Stimulated activated CD8-positive, alpha-beta memory T cell treated with anti-CD3 and anti-CD28 coated beads, Interleukin-12 subunit alpha, Interleukin-12 subunit beta, amount 100 ng/mL, for 1 hour (primary cell): ENCODE results near the gene MUC15.

ENCODE experiments used
- DNase-seq: peaks from one replicate; pipeline ENCODE4 v3.0.0-alpha.2; 2020; ENCODE audit warnings: low read depth

Gene MUC15

DNA sequence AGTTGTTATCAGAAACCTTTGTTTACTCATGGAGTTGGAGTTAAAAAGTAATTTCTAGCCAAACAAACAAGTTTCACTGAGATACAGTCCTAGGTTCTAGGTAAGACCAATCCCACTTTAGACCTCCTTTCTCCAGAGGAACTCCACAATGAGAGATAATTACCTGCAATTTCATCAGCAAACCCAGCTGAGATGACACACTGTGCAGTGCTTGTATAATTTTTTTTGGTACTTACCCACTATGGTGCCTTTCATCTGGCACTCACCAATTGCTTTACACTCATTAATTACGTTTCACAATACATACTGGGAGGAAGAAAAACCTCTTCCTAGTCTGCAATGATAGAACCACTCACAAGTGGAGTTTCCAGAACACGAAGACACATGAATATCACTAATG, 1.8 kb upstream of the MUC15 start:
- DNase-seq = no peak

DNA sequence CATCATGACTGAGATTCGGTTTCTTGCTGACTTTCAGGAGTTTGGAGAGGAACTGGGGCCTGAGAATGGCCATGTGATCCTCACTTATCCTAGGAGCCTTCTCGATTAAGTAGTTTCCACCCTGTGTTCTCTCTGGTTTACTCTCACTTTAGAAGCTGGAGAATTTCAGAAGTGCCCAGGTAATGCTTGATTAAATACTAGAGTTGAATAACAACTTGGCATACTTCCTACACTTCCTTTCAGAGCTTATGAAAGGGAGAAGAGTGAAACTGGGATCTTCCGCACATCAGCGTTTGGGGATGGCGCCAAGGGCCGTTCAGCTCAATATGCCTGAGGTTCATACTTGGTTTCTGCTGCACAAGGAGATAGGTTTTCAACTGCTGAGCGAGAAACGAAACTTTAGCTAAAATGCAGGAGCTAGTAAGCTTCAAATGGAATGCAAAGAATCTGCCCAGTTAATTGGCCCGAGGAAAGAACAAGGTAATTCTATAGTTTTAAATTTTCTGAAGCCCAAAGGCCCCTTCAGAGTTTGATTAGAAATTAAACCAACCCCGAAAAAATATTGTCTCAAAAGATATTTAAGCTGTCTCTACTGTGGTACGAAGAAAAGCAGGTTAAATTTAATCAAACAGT, 823 bp upstream of the MUC15 start:
- DNase-seq = no peak

DNA sequence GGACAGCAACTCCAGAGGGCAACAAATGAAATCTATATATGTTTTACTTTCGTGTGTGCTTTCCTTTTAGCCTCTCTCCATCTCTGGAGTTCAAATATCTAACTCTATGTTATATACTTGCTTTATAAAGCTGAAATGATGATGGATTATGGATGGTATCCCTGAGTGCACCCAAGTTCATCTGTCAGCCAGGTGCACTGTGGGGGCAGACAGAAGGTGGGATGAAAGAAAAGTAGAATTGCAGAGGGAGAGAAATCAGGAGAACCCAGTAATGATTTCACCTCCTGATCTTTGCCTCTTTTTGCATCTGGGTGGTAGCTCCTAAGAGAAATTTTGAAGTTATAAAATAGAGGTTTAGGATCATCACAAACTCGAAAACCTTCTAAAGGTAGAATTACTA, 2.4 kb downstream of the MUC15 start:
- no peak for DNase-seq

DNA sequence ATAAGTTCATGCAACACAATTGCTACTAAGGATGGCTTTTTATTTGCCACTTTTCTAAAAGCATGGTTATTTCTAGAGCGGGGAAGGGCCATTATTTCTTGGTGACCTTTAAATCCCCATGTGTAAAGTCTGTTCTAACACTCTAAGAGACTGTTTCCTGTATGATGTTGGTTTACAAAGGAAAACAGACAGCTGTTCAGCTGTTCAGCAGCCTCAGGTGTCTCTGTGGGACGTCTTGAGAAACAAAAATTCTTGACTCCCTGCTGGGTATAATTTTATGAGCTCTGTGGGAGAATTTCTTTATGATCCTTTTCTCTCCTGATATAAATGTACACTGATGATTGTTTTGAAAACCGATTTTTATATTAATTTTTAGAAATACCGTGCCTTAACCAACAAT, 13.9 kb downstream of the MUC15 start:
- DNase-seq = no peak

DNA sequence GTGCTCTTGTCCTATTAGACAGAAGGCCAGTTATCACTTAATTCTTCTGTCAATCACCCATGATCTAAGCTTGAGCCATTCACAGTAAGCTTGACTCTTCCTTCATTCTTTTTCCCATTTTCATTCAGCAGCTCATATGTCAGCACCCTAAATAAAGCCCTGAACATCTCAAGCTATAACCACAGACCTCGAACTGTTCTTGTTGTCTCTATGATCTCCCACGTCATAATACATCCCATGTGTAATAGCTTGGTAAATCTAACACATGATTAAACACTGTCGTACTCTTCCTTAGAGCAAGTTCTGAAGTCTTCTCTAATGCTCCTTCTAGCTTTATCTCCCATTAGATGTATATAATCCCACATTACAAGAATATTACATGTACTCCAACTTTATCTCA, 14.4 kb downstream of the MUC15 start:
- DNase-seq = no peak

DNA sequence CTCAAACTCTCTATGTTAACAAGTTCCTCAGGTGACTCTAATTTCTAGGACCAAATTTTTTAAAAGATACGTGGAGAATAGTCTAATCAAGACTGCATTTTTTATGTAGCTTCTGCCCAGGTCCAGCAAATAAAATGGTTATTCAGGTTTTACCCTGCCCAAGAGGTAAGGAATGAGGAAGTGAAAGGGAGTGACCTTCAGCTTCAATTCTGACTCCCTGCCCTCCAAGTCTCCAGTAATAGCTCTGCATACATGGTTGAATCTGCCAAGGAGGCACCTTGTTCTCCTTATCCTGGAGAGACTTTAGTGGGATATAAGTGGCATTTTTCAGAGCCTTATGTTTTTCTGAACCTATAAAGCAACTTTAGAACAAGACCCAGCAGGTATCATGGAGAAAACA, 15.5 kb downstream of the MUC15 start:
- DNase-seq = no peak

DNA sequence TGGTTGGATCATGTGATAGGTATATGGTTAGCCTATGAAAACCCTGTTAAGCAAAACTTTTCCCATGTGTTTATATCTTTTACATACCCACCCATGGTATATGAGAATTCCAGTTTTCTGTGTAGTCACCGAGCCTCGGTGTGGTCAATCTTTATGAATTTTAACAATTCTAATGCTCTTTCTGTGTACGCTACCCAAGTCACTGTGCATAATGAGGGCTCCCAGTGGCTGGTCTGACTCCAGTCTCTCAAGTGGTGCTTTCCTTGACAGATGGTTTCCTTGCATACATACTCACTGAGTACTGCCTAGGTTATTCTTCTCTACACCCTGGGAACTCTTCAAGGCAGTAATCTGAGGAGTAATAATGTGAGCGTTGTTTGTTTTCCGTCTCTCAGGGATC, 17.6 kb downstream of the MUC15 start:
- DNase-seq = no peak

DNA sequence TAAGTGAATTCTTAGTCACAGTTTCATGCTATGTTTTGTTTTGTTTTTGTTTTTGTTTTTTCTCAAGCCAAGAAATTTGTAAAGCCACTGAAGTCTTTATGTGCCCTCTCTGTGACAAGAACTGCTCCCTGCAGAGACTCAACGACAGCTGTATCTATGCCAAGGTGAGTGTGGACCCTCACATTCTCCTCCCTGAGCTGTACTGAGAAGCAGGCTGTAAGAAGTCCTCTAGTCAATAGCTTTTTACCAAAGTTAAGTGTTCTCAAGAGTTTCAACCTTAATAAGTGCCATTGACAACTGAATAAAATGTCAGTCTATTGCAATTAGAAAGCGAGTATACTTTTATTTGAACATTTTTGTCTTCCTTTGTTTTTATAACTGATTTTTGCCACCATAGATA, 18.9 kb downstream of the MUC15 start:
- no peak for DNase-seq

DNA sequence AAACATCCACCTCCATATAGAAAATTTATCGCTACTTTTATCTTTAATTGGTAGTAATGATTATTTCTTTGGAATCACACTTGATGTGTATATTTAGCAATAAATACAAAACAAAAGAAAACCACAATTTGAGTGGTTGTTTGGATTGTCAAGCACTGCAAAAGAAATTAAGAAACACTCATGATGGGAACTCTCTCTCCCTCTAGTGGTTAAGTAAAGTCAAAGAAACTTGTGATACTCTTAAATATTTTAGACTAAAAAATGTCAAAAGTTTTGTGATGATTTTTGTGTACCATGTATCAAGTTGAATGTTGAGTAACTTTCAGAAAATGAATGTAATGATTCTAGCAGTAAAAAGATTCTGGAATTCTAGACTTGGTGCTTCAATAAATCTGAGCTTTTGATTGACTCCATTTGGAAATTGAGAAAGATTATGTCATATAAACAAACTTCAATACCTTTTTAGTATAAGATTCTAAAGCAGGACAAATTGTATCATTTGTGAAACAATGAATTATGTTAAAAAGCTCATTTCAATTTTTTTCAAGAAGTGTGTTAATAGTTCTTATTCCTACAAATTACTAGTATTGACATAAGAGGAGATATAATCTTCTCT, 20.8 kb downstream of the MUC15 start:
- no peak for DNase-seq

DNA sequence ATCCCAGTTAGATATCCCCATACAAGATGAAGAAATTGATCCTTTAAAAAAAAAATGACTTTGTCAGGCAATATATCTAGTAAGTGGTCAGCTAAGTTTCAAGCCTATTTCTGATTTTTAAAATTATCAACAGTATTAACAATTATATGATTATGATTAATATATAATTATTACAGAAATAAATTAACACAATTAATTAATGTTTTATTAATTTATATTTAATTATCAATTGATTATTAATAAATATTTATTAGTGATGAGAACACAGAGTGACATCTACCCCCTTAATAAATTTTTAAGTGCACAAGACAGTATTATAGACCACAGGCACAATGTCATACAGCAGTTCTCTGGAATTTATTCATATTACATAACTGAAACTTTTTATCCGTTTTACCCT, 22.0 kb downstream of the MUC15 start:
- DNase-seq = no peak

DNA sequence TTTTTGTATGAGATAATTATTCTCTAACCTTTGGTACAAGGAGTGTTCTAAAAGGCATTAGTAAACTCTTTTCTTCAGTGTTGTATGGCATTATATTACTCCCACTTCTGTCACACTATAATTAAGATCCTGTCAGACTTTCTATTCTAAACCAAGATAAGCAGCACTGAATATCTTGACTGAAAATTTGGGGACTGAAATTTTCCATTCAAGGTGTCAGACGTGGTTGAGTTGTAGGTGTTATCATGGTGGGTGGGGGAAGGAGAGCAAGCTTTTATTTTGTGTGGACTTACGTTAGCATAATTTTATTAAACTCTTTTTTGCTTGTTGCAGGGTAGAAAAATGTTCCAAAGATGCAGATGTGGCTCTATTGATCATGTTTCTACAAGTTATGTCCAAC, 22.9 kb downstream of the MUC15 start:
- DNase-seq = no peak

DNA sequence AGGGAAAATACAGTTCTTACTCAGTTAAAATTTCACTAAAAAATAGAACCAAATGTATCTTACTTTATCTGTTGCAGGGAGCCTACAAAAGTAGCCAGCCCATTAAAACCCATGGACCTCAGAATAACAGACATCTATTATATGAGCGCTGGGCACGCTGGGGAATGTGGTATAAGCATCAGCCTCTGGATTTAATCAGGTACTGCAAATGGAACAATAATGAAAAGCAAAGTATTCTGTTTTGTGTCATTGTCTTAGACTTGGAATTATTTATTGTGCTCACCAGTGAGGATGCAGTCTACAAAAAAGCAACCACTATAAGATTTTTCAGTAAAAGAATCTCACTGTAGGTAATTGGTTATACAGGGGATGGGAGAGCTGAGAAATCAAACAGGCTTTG, 30.2 kb downstream of the MUC15 start:
- no peak for DNase-seq

DNA sequence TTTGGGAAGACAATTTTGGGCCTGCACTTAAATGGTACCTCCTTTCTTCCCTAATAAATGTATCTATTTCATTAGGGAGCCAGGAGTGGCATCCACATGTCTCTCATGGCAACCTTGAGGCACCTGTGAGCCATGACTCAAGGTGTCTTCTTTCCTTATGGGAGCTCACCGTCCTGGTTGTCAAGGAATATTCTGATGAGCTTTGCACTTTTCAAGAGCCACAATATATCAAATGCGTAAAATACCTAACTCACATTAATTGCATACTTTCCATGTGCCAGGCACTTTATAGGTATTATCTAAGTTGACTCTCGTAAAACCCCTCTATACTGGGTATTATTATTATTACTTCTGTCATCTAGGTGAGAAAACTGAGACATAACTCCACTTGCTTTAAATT, 32.5 kb downstream of the MUC15 start:
- no peak for DNase-seq

DNA sequence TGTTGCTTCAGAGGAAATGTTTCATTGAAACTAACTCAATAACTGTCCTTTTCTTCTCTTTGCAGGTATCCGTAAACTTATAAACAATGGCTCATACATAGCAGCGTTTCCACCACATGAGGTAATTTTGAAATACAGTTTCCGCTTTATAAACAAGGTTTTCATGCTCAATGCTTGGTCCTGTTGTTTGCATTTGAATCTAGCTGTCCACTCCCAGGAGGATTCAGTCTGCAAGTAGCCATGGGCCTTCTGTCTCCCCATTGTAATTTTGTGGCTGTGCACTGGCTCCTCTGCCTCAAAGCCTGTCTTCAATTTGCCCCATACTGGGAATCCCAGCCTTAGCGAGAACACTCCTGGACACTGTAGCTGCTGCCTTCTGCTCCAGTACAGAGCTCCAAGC, 34.7 kb downstream of the MUC15 start:
- DNase-seq = no peak

DNA sequence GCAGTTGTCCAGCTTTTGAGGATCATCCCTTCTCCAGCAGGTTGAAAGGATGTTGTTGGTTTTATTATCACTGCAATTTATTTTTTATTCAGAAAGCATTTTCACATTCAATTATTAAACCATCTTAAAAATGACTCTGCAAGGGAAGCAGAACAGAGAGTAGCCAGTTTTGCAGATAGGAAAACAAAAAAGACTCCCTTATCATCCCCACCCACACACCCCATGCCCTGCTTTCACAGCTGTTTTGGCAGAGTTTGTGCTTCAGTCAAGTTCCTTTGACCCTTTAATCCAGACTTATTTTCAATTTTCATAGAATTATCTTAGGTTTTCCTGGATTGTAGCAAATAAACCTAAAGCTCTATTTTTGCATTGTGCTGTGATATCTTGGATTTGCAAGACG, 44.4 kb downstream of the MUC15 start:
- no peak for DNase-seq

DNA sequence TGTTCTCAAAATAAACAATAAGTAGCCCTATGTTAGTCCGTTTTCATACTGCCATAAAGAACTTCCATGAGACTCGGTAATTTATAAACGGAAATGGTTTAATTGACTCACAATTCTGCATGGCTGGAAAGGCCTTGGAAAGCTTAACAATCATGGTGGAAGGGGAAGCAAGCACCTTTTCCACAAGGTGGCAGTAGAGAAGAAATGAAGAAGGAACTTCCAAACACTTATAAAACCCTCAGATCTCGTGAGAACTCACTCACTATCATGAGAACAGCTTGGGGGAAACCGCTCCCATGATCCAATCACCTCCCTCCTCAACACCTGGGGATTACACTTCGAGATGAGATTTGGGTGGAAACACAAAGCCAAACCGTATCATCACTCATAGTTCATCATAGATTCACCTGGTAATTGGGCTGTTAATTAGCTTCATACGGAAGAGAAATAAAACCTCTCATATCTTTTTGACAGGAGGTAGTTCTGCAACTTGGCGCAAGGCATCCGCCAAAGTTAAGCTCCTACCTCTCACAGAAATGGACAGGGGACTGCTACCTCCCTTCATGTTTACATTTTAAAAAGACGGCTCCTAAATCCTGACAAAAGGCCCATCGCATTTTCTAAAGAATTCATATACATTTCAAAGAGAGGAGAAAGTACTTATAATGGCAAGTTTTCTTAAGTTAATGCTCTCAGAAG, 49.0 kb downstream of the MUC15 start:
- no peak for DNase-seq

DNA sequence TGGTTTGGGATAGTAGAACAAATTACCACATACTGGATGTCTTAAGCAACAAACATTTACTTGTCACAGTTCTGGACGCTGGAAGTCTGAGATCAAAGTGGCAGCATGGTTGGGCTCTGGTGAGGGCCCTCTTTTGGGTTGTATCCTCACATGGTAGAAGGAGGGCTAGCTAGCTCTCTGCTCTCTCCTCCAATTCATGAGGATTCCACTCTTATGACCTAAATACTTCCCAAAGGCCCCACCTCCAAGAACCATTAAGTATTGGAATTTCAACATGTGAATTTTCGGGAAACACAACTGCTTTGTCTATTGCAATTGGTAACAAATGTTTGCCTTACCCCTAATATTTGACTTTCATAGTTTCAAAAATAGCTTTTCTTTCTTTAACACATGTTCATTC, 52.6 kb downstream of the MUC15 start:
- DNase-seq = no peak

DNA sequence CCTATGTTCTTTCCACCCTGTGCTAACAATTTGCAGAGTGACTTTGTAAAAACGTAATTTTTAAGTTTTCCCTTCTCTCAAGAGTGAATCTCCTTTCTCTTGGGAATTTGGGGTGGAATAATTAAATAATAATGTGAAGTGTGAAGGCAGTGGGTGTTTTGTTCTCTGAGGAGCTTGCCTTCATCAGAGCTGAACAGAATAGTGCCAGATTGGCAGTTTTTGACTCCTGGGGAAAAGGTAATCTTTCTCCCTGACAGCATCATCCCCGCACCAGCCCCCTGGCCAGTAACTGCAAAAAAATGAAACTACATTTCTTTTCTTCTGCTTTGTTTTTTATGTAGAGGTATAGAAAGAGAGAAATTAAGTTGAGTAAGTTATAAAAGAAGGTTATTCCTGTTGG, 59.9 kb downstream of the MUC15 start:
- no peak for DNase-seq

DNA sequence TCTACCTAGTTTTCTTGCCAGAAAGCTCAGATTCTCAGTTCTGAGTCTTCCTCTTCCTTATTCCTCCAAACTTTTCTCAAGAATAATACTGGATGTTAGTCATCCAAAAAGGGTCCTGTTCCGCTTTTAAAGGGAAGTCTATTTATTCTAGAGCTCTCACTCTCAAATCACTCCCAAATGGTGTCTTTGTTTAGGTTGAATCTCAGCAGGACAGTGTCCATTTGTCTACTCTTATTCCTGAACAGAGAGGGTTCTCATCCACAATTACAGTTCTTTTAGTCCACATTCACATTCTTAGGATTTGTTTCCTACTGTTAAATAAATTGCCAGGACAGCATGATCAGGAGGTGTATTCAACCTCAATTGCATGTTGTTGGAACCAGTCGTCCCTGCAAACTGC, 61.3 kb downstream of the MUC15 start:
- no peak for DNase-seq

DNA sequence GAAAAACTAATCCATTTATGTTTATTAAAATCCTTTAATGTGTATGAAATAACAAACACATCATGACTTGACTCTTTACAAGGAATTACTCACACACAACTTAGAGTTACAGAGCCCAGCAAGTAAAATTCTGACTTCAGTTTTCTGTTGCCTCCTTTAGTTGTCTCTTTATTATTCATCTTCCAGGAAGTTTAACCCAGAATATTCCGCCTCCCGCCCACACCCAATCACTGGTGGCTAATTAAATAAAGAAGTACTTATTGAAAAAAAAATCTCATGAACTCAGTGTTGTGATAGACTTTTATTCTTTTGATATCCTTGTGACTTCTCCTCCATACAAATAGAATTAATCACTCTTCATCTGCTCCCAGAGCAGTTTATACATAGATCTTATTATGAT, 61.9 kb downstream of the MUC15 start:
- DNase-seq = no peak
